Effector CD4-positive, alpha-beta T cell (primary cell): ENCODE data around the gene FRK.

ENCODE experiments used
- DNase-seq: peaks from one replicate; pipeline ENCODE4 v3.0.0-alpha.2; 2020

FRK gene

GRCh38 chr6:116034327-116034726, 26.4 kb downstream of the FRK start:
- DNase-seq, result no peak

GRCh38 chr6:116033687-116034303, 26.9 kb downstream of the FRK start:
- DNase-seq, result no peak

DNA sequence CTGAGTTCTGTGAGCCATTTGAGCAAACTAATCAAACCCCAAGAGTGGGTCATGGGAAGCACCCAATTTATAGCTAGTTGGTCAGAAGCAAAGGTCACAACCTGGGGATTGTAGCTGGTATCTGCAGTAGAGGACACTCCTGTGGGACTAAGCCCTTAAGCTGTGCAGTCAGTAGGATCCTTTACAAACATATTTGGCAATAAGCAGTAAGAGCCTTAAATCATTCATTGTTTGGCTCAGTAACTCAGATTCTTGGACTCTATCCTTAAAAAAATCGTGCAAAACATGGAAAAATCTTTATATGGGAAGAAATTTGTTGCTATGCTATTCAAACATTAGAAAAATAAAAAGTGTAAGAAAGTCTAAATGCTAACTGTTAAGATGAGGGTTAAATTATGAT, 29.9 kb downstream of the FRK start:
- no peak for DNase-seq

- DNase-seq, result no peak
These were observed 31.2 kb downstream of the FRK start for GRCh38 chr6:116029535-116029934.

DNA sequence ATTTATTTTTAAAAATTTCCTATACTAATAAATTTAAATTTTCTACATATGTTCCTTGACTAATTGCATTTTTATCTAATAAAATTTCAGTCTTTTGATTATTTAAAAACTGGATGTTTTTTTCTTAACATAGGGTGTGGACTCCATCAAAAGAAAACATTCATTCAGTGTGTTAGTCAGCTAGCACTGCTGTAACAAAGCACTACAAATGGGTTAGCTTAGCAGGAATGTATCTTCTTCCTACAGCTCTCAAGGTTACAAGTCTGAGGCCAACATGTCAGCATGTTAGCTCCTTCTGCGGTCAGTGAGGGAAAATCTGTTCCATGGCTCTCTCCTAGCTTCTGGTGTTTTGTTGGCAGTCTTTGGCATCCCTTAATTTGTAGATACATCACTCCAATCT, 32.5 kb downstream of the FRK start:
- no peak for DNase-seq

GRCh38 chr6:116027801-116028200, 32.9 kb downstream of the FRK start:
- no peak for DNase-seq

- no peak for DNase-seq
These were observed 35.3 kb downstream of the FRK start for GRCh38 chr6:116025405-116025804.

GRCh38 chr6:116022841-116023445, 37.7 kb downstream of the FRK start:
- DNase-seq, result no peak

GRCh38 chr6:116020738-116021137, 40.0 kb downstream of the FRK start:
- DNase-seq, result no peak

GRCh38 chr6:116019428-116019827, 41.3 kb downstream of the FRK start:
- no peak for DNase-seq

DNA sequence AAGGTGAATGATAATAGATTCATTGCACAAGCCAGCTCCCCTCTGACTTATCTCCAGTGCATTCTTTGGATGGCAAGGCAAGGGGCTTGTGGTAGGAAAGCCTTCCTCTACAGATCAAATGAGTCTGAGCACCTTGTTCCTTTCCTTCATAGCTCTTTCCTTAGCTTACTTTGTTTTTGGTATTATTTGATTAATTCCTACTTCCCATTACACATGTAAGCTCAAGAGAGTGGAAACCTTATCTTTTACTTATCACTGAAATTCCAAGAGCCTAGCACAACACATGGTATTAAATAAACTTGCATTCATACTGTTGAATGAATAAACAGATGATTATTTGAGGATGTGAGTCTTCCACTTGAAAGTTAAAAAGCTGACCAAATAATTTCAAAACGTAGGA, 41.7 kb downstream of the FRK start:
- DNase-seq, result no peak

GRCh38 chr6:116017546-116018295, 43.0 kb downstream of the FRK start:
- DNase-seq, result no peak

GRCh38 chr6:116016846-116017545, 43.7 kb downstream of the FRK start:
- no peak for DNase-seq

- DNase-seq, result no peak
These were observed 44.7 kb downstream of the FRK start for GRCh38 chr6:116015983-116016382.

- DNase-seq, result no peak
These were observed 45.1 kb downstream of the FRK start for GRCh38 chr6:116015561-116015960.

DNA sequence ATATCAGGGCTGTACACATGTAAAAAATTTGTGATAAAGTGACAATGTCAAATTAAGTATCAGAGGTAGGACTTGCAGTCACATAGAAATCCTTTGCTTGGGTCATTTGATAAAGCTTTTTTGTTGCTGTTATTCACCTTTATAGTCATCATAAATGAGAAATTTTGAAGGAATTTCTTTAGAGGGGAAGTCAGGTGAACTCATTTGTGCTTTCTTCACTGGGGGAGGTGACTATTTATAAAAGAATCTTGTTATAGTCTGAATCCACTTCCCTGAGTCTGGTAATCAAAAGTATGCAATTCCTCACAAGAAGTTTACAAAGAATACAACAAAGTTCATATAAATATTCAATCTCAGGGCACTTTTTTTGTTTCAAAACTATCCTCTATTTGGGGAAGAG, 47.7 kb downstream of the FRK start:
- DNase-seq, result no peak

DNA sequence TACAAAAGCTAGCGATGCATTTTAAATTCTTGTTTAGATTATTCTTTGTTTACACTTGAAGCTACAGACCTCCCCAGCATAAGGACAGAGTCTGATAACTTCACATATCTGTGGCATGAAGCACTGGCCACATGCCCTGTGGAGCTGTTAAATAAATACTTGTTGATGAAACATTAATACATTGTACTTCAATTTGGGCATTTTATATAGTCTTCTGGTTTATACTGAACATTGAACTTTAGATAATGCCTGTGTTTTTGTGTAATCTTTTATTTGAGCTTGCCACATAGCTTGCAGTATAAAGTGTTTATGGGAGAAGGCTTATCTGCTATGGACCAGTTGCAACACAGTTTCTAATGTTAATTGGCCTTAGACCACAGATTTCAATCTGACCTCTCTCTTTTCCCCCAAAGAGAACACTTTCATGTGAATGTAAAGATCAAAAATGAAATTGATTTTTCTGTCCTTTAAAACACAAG, 48.2 kb downstream of the FRK start:
- no peak for DNase-seq

DNA sequence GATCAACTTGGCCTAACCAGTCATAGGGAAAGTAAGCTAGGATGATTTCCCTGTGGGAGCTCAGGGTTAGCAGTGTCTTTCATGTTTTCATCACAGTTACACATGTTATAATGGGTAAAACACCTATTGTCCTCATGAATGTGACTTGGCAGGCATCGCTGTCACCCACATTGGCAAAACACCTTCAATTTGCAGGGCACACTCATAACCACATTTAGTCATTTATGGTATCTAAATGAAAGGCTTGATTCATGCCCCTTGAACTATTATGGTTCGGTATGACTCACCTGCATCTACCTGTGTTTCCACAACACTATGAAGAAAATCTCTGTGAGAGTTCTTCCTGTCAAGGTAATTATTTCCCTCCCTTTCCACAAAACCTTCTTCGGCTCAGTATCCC, 49.2 kb downstream of the FRK start:
- no peak for DNase-seq

- peak; percentile 34 for DNase-seq
These were observed 49.8 kb downstream of the FRK start for GRCh38 chr6:116010790-116011401.

GRCh38 chr6:116010386-116010785, 50.3 kb downstream of the FRK start:
- no peak for DNase-seq

- DNase-seq, result no peak
These were observed 52.0 kb downstream of the FRK start for GRCh38 chr6:116008470-116009243.
